ENCODE results near the gene NEGR1.

The NEGR1 gene

DNA sequence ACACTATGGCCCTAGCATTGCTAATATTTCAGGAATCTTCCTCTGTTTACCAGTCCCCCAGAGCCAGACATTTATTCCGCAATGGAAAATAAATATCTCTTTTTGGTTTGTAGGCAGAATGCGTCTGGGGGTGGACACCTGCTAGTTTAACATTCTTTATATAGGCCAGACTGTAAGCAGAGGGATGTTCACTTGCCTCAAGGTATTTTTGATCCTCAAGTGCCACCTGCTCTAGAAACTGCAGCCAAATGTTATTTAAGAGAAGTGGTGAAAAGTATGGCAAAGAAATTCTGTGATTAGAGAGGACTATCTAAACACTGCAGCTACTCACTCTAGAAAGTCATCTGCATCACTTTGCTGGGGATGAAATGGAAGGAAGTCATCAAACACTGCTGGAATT, 164.7 kb downstream of the NEGR1 start:
- DNase-seq (ENCODE audit: low read depth) = no peak

DNA sequence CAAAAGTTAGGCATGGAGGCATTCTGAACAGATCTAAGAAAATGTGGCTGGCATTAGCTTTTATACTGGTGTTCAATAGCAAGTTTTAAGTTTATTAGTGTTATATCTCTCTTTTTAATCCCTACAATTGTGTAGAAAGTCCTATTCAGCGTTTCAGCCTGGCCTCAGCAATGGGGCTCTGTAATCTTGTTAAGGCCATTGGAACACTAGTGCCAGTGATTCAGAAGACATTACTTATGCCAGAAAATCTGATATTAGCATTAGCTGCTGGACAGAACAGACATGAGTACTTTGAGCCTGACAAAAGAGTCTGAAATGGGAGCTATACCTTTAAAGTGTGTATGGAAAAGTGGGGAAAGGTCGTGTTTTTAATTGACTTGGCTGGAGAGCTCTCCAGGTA, 167.0 kb downstream of the NEGR1 start:
- DNase-seq (ENCODE audit: low read depth) = no peak

GRCh38 chr1:72111662-72112061, 170.7 kb downstream of the NEGR1 start:
- no peak for DNase-seq (ENCODE audit: low read depth)

DNA sequence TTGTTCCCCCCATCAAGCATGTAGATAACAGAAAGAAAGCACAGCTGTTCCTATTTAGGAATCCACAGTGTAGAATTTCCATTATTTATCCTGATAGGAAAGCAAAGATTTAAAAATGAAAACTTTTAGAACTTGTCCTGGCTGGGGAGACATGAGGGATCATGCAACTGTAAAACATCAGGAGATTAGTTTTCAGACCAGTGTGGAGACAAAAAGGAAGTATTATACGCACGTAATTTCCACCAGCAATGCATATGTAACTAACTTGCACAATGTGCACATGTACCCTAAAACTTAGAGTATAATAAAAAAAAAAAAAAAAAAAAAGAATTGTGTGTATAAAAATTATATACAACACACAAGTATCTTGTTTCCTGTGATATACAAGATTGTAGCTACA, 172.4 kb downstream of the NEGR1 start:
- no peak for DNase-seq (ENCODE audit: low read depth)

DNA sequence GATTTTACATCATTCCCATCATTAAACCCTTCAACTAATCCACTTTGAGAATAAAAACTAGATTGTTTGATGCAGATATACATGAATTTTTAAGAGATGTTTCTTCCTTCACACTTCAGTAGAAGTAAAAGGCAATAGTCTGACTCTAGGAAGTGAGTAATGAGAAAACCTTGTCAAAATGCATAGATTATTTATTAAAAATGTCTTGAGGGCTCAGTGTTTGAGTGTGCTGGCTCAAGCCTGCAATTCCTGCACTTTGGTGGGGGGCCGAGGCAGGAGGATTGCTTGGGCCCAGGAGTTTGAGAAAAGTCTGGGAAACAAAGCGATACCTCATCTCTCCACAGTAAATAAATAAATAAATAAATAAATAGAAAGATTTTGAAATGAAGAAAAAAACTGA, 177.1 kb downstream of the NEGR1 start:
- no peak for DNase-seq (ENCODE audit: low read depth)

- no peak for DNase-seq (ENCODE audit: low read depth)
Observed at GRCh38 chr1:72101840-72102632, 180.3 kb downstream of the NEGR1 start.

DNA sequence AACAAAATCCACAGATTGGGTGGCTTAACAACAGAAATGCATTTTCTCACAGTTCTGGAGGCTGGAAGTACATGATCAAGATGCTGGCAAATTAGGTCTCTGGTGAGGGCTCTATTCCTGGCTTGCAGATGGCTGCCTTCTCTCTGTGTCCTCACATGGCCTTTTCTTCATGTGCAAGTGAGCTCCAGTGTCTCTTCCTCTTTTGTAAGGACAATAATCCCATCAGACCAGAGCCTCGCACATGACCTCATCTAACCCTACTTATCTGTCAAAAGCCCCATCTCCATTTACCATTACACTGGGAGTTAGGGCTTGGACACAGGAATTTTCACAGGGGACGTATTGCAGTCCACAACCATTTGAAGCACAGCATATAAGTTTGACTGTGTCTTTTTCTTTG, 181.6 kb downstream of the NEGR1 start:
- DNase-seq (ENCODE audit: low read depth) = no peak

DNA sequence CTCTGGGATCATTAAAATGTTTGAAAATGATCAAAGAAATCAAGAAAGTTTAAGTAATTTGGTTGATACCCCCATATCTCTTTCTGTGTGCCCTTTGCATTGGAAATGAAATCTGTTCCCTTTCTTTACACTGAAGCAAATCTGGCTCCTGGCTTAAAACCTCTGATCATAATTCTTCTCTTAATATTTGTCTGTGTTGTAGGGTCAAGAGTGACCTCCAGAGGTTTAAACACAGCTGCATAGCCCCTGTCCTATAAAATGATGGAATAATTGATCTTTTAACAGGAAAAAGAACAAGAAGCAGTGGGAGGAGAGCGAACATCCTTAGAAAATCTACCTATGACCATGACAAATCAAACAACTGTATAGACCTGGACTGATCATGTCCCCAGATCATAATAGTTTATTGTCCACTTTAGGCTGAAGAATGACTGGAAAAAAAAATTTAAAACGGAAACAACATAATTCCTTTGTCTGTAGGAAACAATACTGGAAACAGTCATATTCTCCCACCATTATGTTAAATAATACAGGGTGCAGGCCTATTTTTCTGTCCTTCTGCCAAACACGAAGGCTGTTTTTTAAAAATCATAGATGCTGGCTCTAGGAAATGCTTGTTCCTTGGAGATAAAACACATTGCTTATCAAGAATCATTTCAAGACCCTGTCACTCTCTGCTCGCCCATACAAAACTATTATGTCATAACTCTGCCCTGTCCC, 184.3 kb downstream of the NEGR1 start:
- no peak for DNase-seq (ENCODE audit: low read depth)

DNA sequence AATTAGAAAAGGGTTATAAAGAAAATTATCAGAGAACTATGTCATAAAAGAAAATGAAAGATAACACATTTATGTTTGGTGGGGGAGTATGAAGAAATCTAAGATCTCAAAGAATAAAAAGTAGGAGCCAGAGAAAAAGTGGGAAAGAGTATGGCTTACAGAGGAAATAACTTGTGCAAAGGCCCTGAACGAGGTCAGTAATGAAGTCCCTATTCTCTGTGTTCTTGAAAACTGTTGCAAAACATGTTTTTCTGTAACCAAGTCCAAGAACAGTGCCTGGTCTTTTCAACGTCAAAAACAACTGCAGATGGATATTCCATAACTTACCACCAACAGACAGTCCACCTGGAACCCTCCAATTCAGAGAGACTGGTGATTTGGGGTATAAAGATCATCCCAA, 188.1 kb downstream of the NEGR1 start:
- DNase-seq (ENCODE audit: low read depth) = no peak

- no peak for DNase-seq (ENCODE audit: low read depth)
Observed at GRCh38 chr1:72086394-72086793, 195.9 kb downstream of the NEGR1 start.

- no peak for DNase-seq (ENCODE audit: low read depth)
Observed at GRCh38 chr1:72075425-72075824, 206.9 kb downstream of the NEGR1 start.

- DNase-seq (ENCODE audit: low read depth) = no peak
Observed at GRCh38 chr1:72066431-72066830, 215.9 kb downstream of the NEGR1 start.

DNA sequence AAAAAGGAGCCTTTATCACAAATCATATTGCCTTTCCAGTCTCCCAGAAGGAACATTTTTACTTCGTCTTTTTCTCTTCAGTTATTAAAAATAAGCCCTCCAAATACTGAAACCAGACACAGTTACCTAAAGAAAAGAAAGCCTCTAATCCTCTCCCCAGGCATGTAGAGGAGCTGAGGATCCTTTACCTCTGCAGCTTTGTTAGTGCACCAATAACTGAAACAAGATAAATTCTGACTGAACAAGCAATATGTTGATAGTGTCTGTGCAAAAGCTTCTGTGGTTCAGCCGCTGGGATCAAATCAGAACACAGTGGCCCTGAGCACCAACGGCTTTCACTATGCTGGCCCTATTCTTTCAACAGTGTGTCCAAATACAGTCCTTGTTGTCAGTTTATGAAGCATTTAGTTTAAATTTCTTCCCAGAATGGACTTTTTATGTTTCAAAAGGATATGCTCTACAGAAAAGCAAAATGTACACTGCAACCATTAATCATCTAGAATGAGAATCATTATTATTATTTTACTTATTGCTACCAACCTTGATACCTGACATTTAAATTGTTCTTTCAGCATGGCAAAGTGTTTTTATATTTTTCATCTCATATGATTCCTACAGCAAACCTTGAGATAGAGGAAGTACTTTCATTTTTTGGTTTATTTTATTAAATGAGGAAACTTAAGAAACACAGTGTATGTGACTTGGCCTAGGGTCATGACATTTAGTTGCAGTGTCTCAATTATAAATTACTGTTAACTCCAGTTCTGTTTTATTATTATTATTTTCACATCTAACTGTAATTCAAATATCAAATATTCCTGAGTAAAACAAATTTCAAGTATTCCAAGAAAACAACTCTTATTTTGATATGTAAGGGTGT, 217.9 kb downstream of the NEGR1 start:
- no peak for DNase-seq (ENCODE audit: low read depth)

DNA sequence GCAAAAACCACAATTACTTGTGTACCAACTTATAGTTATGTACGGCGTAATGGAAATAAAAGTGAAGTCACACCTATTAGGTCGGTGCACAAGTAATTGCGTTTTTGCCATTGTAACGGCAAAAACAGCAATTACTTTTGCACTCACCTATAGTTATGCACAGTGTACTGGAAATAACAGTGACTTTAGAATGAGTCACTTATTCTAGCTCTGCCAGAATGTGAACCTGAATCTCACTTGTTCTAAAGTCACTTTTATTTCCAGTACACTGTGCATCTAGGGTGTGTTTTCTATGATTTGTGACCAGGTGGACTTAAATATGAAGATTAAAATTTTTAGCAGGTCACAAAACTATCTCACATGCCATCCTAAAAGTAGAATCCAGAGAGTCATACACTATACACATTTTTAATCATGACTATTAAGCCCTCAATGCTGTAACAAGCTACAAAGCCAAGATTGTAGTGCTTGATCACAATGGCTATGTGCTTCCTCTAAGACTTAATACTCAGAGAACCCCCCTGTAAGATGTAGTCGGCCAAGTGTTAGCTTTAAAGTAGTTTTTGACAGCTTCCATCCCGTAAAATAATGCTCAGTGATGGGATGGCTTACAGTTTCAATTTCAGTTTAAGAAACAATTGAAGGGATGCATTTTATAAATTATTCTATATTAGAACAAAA, 218.8 kb downstream of the NEGR1 start:
- DNase-seq (ENCODE audit: low read depth) = no peak

DNA sequence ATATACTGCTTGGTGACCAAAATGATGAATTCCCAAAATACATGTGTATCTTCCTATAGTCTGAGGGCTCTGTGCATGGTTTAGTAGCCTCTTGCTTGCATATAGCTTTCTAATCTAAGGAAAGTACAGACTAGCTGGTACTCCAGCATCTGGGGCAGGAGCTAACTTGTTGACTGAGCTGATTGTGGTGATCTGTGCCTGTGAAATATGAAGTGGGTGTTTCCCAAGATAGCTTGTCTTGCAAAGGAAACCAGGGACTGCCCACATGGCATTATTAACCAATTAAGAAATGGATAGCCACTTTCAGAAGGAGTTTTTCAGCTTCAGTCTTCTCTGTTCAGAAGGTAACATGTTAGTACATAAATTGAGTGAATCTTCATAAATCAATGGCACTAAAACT, 219.8 kb downstream of the NEGR1 start:
- DNase-seq (ENCODE audit: low read depth) = no peak

DNA sequence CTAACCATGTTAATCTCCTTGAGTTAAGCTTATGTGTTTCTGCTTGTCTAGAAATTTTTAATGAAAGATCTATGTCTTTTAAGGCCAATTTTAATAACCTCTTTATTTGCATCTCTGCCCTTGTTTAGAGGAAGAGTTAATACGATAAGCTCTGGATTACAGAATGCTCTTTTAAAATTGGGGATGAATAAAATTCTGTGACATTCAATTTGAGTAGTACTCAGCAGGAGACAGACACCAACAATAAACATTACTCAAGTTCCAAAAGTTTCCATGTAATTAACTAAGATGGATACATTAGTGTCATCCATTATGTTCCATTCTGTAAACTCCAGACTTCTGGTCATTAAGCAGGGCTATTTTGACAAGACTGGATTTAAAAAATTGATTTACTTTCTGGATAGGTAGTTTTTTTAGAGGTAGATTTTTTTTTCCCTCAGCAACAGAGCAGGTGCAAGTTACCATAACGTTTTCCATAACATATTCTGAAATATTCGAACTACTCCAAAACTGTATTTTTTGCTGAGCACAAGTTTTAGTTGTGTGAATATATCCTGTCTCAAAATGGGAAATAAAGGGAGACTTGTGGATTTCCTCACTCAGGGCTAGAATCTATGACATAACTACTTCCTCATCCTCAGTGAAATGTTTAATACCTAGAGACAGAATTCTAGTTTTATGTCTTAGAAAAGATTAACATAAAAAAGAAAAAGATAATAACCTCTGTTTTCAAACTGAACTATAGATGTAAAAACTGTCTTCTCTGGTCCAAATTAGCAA, 221.7 kb downstream of the NEGR1 start:
- no peak for DNase-seq (ENCODE audit: low read depth)

- DNase-seq (ENCODE audit: low read depth) = no peak
Observed at GRCh38 chr1:72056516-72056915, 225.8 kb downstream of the NEGR1 start.

DNA sequence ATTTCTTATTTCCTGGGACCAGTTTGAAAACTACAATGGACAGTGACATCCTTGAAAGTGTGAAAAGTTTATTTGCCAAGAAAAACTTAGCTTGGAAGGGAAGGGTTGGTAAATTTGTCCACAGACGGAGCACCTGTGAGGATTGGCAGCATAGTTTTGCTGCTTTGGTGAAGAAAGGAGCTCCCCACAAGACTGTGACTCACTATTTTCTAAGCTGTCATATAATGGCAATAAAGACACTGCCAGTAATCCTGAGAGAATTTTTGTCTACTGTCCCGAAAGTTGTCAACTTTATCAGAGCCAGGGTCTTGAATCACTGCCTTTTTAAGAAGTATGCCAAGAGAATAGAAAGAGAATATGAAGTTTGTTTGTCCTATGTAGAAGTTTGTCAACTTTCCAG, 230.8 kb downstream of the NEGR1 start:
- DNase-seq (ENCODE audit: low read depth) = no peak

- DNase-seq (ENCODE audit: low read depth) = no peak
Observed at GRCh38 chr1:72050551-72050950, 231.8 kb downstream of the NEGR1 start.

- DNase-seq (ENCODE audit: low read depth) = no peak
Observed at GRCh38 chr1:72037745-72038343, 244.5 kb downstream of the NEGR1 start.

- no peak for DNase-seq (ENCODE audit: low read depth)
Observed at GRCh38 chr1:72034827-72035226, 247.5 kb downstream of the NEGR1 start.
